ENCODE measurements around the gene NFATC2IP.
A peak's percentile ranks its signal among the peaks of the same experiment; 100 is the strongest.
"Not testable (repeated sequence)": the region's sequence is repeated elsewhere in the genome, so short reads cannot be mapped to it uniquely, and the experiment has no call there.

Gene NFATC2IP

DNA sequence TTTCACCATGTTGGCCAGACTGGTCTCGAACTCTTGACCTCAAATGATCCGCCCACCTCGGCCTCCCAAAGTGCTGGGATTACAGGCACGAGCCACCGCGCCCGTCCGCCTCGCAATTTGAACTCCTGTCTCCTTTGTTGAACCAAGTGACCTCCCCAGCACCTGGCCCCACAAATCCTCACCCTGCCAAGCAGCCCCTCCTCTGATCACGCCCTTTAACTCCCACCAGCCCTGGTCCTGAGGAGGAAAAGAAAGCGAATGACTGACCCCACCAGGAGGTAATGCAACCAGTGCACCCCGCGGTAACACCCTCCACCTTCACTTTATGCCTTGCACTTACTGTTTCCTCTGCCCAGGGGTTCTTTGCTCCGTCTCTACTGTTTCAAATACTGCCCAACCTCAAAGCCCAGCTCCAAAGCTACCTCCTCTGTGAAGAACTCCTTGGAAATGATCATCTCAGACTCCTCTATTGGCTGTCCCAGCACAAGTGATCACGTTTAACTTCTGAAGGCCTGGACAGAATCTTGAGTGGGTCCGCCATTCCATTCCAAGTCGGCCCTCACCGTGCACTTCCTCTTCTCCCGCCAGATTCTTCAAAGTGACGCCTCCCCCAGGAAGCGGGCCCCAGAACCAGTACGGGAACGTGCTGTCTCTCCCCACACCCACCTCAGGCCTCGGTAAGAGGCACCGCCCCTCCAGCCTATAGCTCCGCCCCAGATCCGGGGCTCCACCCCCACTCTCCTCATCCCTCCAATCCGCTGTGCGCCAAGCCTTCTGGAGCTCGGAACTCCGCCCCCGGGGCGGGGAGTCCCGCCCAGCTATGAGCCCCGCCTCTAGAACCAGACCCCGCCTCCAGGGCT, 14.6 kb upstream of the NFATC2IP start:
- Mint-ChIP-seq H3K27me3 (no peaks in the 10 kb centered on the region), H3K4me1 (ENCODE audit: low read depth) (peaks cover 13% of the 10 kb centered on the region), H3K4me3 (peak overlapping the region; percentile 68), H3K9me3 (no peaks in the 10 kb centered on the region), H3K36me3 (ENCODE audit: low read depth) (no peaks in the 10 kb centered on the region), H3K27ac (peak overlapping the region; percentile 69)
- DNase-seq: peak; percentile 94

DNA sequence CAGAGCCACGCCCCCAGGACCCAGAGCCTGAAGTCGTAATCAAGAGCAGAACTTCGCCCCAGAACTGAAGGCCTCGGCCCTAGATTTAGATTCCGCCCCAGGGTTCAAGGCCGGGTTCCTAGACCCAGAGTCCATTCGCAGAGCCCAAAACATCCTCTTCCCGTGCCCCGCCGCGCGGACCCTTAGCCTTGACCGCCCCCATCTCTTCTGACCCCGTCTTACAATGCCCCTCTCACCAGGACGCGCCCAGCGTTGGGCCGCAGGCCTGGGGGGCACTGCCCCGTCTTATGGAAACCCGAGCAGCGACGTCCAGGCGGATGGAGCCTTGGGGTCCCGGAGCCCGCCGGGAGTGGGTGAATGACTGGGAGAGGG, 14.0 kb upstream of the NFATC2IP start:
- no peaks in the 10 kb centered on the region for H3K36me3 Mint-ChIP-seq (ENCODE audit: low read depth)
- no peak overlapping the region for H3K27ac Mint-ChIP-seq
- H3K27me3 Mint-ChIP-seq: no peaks in the 10 kb centered on the region
- peak overlapping the region; percentile 68 for H3K4me3 Mint-ChIP-seq
- H3K9me3 Mint-ChIP-seq: no peaks in the 10 kb centered on the region
- DNase-seq: no peak
- peaks cover 13% of the 10 kb centered on the region for H3K4me1 Mint-ChIP-seq (ENCODE audit: low read depth)

DNA sequence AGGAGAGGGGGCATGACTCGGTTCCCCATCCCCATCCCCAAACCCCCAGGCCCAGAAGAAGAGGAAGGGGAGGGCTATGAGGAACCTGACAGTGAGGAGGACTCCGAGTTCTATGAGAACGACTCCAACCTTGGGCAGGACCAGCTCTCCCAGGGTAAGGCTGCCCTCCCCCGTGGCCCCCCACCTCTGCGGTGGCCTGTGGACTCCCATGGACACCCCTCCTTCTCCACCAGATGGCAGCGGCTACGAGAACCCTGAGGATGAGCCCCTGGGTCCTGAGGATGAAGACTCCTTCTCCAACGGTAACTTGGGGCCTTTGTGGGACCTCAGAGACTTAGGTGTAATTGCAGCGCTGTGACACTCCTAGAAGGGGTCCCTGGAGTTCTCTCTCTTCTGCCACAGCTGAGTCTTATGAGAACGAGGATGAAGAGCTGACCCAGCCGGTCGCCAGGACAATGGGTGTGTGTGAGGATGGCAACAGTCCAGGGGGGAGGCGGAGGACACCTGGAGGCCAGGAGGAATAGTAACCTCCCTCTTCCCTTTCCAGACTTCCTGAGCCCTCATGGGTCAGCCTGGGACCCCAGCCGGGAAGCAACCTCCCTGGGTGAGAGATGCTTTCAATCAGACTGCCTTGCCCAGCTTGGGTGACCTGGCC, 13.4 kb upstream of the NFATC2IP start:
- Mint-ChIP-seq H3K36me3 (ENCODE audit: low read depth) (no peaks in the 10 kb centered on the region), H3K4me1 (ENCODE audit: low read depth) (peaks cover 13% of the 10 kb centered on the region), H3K27me3 (no peaks in the 10 kb centered on the region), H3K9me3 (no peaks in the 10 kb centered on the region), H3K27ac (no peak overlapping the region), H3K4me3 (no peak overlapping the region)
- DNase-seq: no peak

DNA sequence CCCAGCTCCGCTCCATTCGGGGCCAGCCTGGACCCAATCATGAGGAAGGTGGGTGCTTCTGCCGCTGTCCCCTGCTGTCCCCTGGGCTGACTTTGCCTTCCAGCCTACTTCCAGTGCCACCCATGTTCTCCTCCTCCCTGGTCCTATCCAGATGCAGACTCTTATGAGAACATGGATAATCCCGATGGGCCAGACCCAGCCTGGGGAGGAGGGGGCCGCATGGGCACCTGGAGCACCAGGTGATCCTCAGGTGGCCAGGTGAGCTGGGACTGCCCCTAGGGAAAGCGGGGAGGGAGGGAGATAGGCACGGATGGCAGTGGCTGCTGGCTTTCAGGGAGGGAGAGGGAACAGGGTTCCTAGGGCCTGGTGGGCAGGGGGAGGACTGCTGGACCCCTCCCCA, 12.0 kb upstream of the NFATC2IP start:
- H3K36me3 Mint-ChIP-seq (ENCODE audit: low read depth): no peaks in the 10 kb centered on the region
- H3K27ac Mint-ChIP-seq: no peak overlapping the region
- no peaks in the 10 kb centered on the region for H3K27me3 Mint-ChIP-seq
- H3K9me3 Mint-ChIP-seq: no peaks in the 10 kb centered on the region
- H3K4me3 Mint-ChIP-seq: no peak overlapping the region
- H3K4me1 Mint-ChIP-seq (ENCODE audit: low read depth): peaks cover 13% of the 10 kb centered on the region
- DNase-seq: no peak

DNA sequence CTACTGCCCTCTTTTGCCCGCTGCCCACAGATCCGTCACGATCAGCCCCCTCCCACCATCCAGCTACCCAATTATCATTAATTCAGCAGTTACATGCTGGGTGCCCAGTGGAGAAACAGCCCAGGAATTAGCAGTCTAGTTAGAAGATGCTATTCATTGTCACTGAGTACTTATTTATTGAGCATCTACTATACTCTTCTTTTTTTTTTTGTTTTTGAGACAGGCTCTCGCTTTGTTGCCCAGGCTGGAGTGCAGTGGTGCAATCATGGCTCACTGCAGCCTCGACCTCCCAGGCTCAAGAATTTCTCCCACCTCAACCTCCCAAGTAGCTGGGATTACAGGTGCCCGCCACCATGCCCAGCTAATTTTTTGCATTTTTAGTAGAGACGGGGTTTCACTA, 10.9 kb upstream of the NFATC2IP start:
- not testable (repeated sequence) for H3K36me3 Mint-ChIP-seq (ENCODE audit: low read depth); H3K4me3 Mint-ChIP-seq; H3K27ac Mint-ChIP-seq; DNase-seq; H3K27me3 Mint-ChIP-seq; H3K9me3 Mint-ChIP-seq
- H3K4me1 Mint-ChIP-seq (ENCODE audit: low read depth): peaks cover 13% of the 10 kb centered on the region

DNA sequence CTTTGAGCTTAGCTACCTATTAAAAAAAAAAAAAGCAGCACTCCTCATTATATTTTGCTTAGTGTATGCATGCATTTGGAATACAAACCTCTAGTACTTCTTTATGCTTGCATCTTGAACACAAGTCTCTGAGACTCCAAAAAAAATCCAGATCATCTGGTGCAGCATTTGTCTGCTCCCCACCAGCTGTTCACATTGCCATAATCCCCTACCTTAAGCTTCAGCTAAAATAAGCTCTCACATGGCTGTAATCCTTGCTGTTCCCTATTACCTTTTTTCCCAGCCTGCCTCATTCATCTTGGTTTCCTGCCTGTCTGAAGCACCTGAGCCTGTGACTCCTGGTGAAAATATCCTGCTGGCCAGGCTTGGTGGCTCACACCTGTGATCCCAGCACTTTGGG, 7.5 kb upstream of the NFATC2IP start:
- no peaks in the 10 kb centered on the region for H3K9me3 Mint-ChIP-seq
- peaks cover 7% of the 10 kb centered on the region for H3K4me1 Mint-ChIP-seq (ENCODE audit: low read depth)
- no peaks in the 10 kb centered on the region for H3K27me3 Mint-ChIP-seq
- H3K27ac Mint-ChIP-seq: no peak overlapping the region
- no peak for DNase-seq
- no peaks in the 10 kb centered on the region for H3K36me3 Mint-ChIP-seq (ENCODE audit: low read depth)
- no peak overlapping the region for H3K4me3 Mint-ChIP-seq

DNA sequence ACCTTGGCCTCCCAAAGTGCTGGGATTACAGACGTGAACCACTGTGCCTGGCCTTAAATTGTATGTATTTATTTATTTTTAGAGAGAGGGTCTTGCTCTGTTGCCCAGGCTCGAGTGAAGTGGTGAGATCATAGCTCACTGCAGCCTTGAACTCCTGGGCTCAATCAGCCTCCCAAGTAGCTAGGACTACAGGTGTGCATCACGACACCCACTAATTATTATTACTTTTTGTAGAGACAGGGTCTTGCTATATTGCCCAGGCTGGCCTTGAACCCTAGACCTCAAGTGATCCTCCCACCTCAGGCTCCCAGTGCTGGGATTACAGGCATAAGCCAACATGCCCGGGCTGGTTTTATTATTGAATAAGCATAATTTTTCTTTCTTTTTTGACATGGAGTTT, 4.1 kb upstream of the NFATC2IP start:
- Mint-ChIP-seq H3K27ac (no peak overlapping the region), H3K27me3 (no peaks in the 10 kb centered on the region), H3K9me3 (no peaks in the 10 kb centered on the region), H3K4me3 (no peak overlapping the region), H3K4me1 (ENCODE audit: low read depth) (peaks cover 16% of the 10 kb centered on the region), H3K36me3 (ENCODE audit: low read depth) (peaks cover 10% of the 10 kb centered on the region)
- DNase-seq: no peak

DNA sequence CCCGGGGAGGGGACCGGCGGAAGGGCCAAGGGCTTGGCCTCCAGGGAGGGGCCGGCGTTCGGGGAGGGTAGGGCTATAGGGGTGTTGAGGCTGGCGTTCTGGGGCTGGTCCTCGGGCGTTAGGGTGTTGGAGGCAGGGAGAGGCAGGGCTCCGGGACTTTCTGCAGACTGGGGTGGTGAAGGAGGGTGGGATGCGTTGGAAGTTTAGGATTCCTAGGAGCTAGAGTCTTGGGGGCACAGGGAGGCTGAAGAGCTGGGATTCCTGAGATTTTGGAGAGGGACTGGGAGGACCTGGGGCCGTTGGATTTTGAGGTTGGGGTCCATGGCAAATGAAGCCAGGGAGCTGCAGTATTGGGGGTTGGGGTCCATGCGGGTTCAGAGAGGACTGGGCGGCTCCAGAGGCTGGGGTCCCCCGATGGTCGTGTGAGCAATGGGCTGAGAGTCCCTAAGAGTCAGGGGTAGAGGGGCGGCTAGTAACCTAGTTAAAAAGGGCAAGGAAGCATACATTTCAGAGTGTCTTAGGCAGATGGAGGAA, 740 bp downstream of the NFATC2IP start:
- Mint-ChIP-seq H3K4me1 (ENCODE audit: low read depth) (peaks cover 31% of the 10 kb centered on the region), H3K9me3 (no peaks in the 10 kb centered on the region), H3K36me3 (ENCODE audit: low read depth) (peaks cover 58% of the 10 kb centered on the region), H3K4me3 (peak overlapping the region; percentile 97), H3K27me3 (no peaks in the 10 kb centered on the region), H3K27ac (peak overlapping the region; percentile 97)
- no peak for DNase-seq

DNA sequence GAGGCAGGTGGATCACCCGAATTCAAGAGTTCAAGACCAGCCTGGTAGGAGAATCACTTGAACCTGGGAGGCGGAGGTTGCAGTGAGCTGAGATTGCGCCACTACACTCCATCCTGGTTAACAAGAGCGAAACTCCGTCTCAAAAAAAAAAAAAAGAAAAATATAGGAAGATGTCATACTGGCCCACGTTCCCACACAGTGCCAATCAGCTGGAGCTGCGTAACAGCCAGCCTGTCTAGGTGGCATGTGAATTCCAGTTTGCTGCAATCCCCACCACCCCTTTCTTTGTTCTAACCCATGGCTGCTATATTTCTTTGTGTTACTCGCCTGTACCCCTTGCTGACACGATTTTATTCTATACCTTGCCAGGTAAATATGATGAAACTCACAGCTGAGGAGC, 7.5 kb downstream of the NFATC2IP start:
- Mint-ChIP-seq H3K36me3 (ENCODE audit: low read depth) (peaks cover 93% of the 10 kb centered on the region), H3K27ac (no peak overlapping the region), H3K27me3 (no peaks in the 10 kb centered on the region), H3K4me3 (no peak overlapping the region), H3K4me1 (ENCODE audit: low read depth) (peaks cover 12% of the 10 kb centered on the region), H3K9me3 (no peaks in the 10 kb centered on the region)
- no peak for DNase-seq

DNA sequence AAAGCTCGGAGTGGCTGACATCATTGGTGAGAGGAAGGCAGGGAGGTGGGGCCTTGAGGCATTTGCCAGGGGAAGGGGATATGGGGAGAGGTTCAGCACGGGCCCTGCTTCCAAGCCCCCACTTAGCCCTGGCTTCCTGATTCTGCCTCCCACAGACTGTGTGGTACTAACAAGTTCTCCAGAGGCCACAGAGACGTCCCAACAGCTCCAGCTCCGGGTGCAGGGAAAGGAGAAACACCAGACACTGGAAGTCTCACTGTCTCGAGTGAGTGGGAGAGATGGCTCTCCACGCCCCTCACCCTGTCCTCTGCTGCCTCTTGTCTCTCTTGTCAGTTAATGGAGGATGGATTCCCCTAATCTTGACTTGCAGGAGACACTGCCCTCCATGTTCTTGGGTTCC, 8.1 kb downstream of the NFATC2IP start:
- DNase-seq: no peak
- Mint-ChIP-seq H3K4me1 (ENCODE audit: low read depth) (peaks cover 9% of the 10 kb centered on the region), H3K27ac (no peak overlapping the region), H3K27me3 (no peaks in the 10 kb centered on the region), H3K4me3 (no peak overlapping the region), H3K9me3 (no peaks in the 10 kb centered on the region), H3K36me3 (ENCODE audit: low read depth) (peaks cover 93% of the 10 kb centered on the region)

DNA sequence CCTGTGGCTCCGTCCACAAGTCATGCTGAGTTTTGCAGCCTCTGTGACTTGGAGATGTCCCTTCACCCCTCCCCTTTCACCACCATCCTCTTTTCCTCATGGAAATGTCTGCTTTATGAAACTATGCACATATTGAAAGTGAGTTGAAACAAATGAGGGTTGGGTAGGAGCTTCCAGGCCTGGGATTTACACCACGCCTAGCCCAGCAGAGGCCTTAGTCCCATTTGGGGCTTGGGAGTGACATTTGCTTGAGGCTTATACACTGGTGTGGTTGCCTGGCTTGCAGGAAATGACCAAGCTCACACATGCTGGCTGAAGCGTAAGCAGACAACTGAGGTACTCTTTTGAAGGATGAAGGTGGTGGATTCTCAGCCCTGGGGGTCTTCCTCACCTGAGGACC, 13.3 kb downstream of the NFATC2IP start:
- Mint-ChIP-seq H3K27me3 (no peaks in the 10 kb centered on the region), H3K4me3 (no peak overlapping the region), H3K4me1 (ENCODE audit: low read depth) (peaks cover 1% of the 10 kb centered on the region), H3K9me3 (no peaks in the 10 kb centered on the region), H3K36me3 (ENCODE audit: low read depth) (peaks cover 72% of the 10 kb centered on the region), H3K27ac (no peak overlapping the region)
- no peak for DNase-seq

DNA sequence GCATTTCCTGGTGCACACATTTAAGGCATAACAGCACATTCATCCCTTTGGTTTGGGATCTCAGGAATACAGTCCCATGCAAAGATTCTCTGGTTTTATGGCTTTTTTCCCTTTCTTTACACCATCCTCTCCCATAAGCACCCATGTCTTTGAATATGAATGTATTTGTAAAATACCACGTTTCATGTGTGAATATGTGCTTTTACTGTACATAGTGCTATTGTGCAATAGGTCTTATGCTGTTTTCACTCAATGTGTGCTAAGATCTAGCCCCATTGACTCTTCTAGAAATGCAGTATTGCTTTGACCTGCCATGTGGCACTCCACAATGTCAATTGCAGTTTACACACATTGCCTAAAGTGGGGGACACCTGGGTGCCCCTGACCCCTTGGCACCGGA, 13.8 kb downstream of the NFATC2IP start:
- no peak overlapping the region for H3K27ac Mint-ChIP-seq
- no peak overlapping the region for H3K4me3 Mint-ChIP-seq
- DNase-seq: no peak
- H3K9me3 Mint-ChIP-seq: no peaks in the 10 kb centered on the region
- H3K27me3 Mint-ChIP-seq: no peaks in the 10 kb centered on the region
- H3K36me3 Mint-ChIP-seq (ENCODE audit: low read depth): peaks cover 68% of the 10 kb centered on the region
- H3K4me1 Mint-ChIP-seq (ENCODE audit: low read depth): peaks cover 1% of the 10 kb centered on the region

DNA sequence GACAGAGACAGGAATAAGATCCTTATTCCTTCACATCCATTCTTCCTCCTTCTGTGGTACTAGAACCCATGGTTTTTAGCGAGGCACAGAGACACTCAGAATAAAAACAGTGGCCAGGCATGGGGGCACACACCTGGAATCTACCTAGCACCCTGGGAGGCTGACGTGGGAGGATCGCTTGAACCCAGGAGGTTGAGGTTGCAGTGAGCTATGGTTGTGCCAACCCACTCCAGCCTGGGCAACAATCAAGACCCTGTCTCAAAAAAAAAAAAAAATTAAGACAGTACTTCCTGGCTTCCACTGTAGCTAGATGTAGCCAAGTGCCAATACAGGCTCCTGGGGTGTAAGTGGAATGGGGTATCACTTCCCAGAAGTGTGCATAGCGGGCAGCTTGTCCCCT, 16.4 kb downstream of the NFATC2IP start:
- Mint-ChIP-seq H3K36me3 (ENCODE audit: low read depth) (peaks cover 44% of the 10 kb centered on the region), H3K9me3 (no peaks in the 10 kb centered on the region)

DNA sequence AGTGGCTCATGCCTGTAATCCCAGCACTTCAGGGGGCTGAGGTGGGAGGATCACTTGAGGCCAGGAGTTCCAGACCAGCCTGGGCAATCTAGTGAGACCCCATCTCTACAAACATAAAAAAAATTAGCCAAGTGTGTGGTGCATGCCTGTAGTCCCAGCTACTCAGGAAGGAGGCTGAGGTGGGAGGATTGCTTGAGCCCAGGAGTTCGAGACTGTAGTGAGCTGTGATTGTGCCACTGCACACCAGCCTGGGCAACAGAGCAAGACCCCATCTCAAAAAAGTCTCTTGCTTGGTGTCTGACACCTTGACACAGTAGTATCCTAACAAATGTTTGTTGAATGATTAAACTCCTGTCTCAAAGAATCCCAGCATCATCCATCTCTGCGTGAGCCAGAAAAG, 19.0 kb downstream of the NFATC2IP start:
- H3K27ac Mint-ChIP-seq; H3K4me3 Mint-ChIP-seq; H3K4me1 Mint-ChIP-seq (ENCODE audit: low read depth); DNase-seq; H3K9me3 Mint-ChIP-seq; H3K27me3 Mint-ChIP-seq: not testable (repeated sequence)
- H3K36me3 Mint-ChIP-seq (ENCODE audit: low read depth): peaks cover 25% of the 10 kb centered on the region

More for the DNA sequence above, 16.4 kb downstream of the NFATC2IP start:
- Mint-ChIP-seq H3K27me3 (no peaks in the 10 kb centered on the region), H3K4me1 (ENCODE audit: low read depth) (peaks cover 1% of the 10 kb centered on the region), H3K4me3 (no peak overlapping the region), H3K27ac (no peak overlapping the region)
- DNase-seq: no peak

DNA sequence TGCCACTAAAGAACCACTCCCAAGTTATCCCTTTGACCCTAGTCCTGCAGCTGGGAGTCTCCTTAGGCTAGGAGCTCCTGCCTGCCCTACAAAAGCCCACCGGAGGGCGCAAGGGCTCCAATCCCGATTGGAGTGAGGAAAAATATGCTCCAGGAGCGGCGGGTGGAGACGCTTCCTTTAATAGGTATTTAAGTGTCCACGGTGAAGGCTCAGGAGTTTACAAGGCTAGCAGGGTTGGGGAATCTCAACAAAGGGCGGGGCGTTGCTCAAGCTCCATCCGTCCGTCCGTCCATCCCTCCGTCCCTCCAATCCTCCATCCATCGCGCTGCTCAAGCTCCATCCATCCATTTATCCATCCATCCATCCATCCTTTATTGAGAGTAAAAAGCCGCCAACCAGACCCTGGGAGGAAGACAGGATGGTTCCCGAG, 23.3 kb downstream of the NFATC2IP start:
- DNase-seq: peak; percentile 60
- peaks cover 36% of the 10 kb centered on the region for H3K4me1 Mint-ChIP-seq (ENCODE audit: low read depth)
- peak overlapping the region; percentile 95 for H3K4me3 Mint-ChIP-seq
- no peaks in the 10 kb centered on the region for H3K9me3 Mint-ChIP-seq
- H3K27ac Mint-ChIP-seq: peak overlapping the region; percentile 96
- peaks cover 35% of the 10 kb centered on the region for H3K36me3 Mint-ChIP-seq (ENCODE audit: low read depth)
- no peaks in the 10 kb centered on the region for H3K27me3 Mint-ChIP-seq

Measured in activated T-cell treated with anti-CD3 and anti-CD28 coated beads, Interleukin-2, amount 50 U/mL, for 24 hours (primary cell).